NCI-H524 treated with DMSO at 0.1 percent for 48 hours (cell line): ENCODE results near the gene MAN2A2.
"Not testable (repeated sequence)": the region's sequence is repeated elsewhere in the genome, so short reads cannot be mapped to it uniquely, and the experiment has no call there.

Experiments
- DNase-seq: peaks from one replicate; lab custom pipeline; 2025; lab: John Stamatoyannopoulos, UW

Gene MAN2A2

DNA sequence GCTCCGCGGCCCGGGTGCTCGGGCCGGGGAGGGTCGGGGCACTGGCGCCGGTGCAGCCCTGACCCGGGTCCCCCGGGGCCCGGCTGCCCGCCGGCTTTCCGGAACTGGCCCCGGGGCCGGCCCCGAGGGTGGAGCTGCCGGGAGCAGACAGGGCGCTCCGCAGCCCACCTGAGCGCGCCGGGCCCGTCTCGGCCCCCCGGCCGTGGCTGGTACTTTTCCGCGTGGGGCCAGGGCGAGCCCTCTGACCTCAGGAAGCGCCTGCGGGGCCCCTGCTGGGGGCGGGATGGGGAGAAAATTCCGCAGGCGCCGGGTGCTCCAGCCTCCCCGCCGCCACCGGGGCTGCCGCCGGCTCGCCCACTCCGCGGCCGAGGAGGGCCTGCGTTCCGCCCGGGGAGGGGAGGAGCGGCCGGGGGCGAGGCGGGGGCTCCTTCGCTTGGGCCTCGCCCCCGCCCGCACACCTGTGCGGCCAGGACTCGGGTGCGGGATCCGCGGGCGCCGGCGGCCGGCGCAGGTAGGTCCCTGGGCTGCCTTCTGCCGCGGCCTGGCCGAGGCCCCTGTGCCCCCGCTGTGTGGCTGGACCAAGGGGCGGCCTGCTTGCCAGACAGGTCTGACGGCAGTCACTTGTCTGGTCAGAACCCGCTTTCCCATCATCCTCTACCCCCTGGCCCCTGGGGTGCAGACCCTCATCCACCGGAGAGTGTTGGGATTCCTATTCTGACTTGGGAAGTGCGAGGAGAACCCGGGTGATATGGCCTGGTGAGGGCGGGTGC lies 31.2 kb upstream of the MAN2A2 start:
- DNase-seq, result no peak

DNA sequence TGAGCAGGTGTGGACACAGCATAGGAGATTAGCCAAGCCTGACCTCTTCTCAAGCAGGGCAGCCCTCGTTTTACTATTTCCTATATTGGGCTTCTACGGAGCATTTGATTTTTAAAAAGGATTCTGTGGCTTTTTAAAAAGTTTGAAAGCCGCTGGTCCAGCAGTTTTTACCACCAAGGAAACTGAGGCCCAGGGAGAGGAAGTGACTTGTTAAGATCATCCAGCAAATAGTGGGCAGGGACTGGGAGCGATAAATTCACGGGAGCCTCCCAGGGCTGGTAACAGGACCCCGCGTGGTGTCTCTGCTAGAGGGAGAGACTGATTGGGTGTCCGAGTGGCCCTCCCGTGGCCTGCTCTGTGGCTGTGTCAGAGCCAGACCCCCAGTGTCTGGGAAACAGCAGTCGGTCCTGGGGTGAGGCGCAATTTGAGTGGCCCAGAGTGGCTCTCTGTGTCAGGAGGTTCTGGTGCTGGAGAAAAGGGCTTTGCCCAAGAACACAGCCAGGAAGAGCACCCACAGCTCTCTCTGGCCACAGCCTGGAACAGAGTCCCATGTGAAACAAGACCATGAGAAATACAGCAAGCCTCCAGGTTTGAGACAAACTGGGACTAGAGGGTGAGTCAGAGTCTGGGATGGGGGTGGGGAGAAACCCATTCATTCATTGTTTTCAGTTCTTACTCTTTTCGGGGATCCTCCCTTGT lies 30.5 kb upstream of the MAN2A2 start:
- no peak for DNase-seq

DNA sequence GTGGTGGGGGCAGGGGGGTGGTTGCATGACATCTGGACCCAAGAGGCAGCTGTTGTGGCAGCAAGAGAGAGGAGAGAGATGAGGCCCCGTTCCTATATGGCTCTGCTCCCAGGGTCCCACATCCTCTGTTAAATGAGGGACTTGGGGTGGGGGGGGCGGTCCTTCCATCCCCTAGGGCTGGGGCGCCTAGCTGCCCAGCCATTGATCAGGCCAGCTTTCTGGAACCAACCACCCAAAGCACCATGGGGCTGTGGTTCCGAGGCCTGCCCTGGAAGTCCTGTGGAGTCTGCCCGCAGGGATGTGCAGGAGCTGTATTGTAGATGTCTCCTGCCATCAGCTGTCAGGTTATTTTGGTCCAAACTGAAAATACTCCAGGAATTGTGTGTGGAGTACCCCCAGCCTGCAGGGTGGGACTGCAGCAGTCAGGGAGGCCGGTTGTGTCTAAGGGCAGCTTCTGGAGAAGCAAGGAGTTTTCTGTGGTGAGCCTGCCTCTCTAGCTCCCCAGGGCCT lies 29.6 kb upstream of the MAN2A2 start:
- no peak for DNase-seq

DNA sequence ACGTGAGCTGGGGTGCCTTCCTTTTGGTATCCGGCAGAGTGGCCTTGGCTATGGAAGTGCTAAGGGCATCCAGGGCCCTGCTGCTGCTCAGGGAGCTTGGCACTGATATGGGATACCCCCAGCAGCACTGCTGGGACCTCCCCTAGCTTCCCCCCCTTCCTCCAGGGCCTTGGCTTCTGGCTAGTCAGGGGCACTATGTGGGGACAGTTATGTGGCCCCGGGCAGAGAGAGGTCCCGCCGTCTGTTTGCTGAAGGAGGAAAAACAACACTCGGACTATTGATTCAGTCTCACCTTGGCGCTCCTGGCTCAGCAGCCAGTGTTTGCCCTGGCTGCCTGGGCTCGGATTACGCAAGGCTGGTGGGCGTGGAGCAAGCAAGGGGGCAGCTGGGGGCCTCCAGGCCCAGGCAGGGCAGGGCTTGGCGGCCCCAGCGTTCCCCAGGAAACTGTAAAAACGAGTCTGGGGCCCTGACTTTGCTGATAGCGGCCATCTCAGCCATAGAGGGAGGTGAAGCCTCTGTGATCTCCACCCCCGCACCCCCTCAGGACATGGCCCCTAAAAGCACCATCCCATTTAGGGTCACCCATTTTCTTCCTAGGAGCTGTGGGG lies 29.0 kb upstream of the MAN2A2 start:
- no peak for DNase-seq

DNA sequence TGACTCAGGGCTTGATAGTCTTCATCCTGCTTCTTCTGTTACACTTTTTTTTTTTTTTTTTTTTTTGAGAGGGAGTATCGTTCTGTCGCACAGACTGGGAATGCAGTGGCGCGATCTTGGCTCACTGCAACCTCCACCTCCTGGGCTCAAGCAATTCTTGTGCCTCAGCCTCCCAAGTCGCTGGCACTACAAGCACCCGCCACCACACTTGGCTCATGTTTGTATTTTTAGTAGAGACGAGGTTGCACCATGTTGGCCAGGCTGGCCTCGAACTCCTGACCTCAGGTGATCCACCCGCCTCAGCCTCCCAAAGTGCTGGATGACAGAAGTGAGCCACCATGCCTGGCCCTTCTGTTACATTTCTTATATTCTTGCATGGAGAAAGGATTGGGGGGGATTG lies 28.1 kb upstream of the MAN2A2 start:
- DNase-seq, result not testable (repeated sequence)

DNA sequence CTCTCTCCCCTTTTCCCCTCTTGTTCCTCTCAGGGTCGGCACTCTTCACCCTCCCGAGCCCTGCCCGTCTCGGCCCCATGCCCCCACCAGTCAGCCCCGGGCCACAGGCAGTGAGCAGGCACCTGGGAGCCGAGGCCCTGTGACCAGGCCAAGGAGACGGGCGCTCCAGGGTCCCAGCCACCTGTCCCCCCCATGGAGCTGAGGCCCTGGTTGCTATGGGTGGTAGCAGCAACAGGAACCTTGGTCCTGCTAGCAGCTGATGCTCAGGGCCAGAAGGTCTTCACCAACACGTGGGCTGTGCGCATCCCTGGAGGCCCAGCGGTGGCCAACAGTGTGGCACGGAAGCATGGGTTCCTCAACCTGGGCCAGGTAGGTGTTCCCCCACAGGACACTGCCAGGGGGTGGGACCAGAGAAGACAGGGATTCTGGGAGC lies 27.5 kb upstream of the MAN2A2 start:
- DNase-seq, result no peak

DNA sequence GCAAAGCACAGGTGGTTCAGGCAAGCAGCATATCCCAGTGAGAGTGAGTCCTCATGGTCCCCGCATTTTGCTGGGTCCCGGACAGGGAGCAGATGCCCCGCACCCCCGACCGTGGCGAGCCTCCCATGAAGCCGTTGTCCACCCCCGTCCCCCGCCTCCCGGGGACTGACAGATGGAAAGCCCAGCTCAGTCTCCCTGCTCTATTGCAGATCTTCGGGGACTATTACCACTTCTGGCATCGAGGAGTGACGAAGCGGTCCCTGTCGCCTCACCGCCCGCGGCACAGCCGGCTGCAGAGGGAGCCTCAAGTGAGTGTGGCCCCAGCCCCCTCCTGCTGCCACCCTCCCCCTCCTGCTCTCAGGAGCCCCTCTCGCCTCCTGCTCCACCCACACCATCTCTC lies 27.1 kb upstream of the MAN2A2 start:
- DNase-seq, result no peak

DNA sequence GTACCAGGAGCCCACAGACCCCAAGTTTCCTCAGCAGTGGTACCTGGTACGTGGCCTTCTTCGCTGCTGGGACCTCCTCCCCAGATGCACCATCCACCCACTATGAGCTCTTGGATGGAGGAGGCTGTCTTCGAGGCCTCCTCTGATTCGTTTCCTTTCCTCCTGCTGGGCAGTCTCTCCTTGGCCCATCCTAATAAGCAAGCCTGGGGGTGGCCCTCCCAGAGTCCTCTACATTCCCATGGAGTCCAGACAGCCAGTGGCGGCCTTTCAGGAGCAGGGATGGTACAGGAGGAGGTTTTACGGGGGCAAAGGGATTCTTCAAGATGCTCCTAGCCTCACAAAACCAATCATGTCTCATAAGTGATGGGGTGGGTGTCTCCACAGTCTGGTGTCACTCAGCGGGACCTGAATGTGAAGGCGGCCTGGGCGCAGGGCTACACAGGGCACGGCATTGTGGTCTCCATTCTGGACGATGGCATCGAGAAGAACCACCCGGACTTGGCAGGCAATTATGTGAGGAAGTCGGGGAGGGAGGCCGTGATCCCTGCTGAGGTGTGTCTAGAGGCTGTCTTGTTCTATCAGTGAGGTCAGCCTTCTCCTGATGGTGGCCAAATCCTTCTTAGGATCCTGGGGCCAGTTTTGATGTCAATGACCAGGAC lies 26.5 kb upstream of the MAN2A2 start:
- DNase-seq, result no peak

DNA sequence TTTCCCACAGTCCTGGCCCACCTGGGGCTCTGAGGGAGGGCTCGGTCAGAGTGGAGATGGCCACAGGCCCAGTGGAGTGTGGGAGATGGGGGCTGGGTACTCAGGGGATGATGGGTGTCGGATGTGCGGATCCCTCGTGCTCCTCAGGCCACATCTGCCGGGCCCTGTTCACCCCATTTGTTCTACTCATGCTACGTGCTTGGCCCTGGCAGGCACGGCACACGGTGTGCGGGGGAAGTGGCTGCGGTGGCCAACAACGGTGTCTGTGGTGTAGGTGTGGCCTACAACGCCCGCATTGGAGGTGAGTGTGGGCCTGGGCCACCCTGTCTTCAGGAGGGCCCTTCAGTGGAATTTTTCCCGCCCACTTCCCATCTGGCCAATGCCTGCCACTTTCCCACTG lies 25.8 kb upstream of the MAN2A2 start:
- no peak for DNase-seq

DNA sequence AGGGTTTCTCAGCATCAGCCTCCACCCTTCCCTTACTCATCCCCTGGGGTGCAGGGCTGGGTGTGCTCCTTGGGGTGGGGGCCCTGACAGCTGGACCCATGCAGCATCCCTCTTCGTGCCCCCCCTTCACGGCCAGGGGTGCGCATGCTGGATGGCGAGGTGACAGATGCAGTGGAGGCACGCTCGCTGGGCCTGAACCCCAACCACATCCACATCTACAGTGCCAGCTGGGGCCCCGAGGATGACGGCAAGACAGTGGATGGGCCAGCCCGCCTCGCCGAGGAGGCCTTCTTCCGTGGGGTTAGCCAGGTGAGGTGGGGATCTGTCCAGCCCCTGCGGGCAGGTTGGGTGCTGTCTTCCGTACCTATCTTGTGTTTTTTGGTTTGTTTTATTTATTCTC lies 25.1 kb upstream of the MAN2A2 start:
- no peak for DNase-seq

DNA sequence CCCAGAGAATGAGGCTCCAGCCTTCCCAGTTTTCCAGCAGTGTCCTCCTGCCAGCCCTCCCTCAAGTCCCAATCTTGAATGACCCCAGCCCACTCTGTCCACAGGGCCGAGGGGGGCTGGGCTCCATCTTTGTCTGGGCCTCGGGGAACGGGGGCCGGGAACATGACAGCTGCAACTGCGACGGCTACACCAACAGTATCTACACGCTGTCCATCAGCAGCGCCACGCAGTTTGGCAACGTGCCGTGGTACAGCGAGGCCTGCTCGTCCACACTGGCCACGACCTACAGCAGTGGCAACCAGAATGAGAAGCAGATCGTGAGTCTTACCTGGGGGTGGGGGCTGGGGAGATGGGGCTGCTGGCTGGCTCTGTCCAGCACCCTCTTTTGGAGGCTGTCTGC lies 24.4 kb upstream of the MAN2A2 start:
- no peak for DNase-seq

DNA sequence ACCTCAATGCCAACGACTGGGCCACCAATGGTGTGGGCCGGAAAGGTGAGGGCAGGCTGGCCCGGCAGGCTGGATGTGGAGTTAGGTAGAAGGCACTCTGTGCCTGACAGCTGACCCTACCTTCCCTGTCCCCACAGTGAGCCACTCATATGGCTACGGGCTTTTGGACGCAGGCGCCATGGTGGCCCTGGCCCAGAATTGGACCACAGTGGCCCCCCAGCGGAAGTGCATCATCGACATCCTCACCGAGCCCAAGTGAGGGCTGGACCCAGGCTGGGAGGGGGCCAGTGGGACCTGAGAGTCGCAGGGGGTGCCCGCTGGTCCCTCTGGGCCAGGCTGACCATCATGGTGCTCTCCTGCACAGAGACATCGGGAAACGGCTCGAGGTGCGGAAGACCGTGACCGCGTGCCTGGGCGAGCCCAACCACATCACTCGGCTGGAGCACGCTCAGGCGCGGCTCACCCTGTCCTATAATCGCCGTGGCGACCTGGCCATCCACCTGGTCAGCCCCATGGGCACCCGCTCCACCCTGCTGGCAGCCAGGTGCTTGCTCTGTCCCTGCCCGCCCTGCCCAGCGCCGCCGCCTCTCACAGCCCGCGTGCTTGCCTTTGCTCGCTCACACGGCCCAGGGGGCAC lies 23.3 kb upstream of the MAN2A2 start:
- no peak for DNase-seq

DNA sequence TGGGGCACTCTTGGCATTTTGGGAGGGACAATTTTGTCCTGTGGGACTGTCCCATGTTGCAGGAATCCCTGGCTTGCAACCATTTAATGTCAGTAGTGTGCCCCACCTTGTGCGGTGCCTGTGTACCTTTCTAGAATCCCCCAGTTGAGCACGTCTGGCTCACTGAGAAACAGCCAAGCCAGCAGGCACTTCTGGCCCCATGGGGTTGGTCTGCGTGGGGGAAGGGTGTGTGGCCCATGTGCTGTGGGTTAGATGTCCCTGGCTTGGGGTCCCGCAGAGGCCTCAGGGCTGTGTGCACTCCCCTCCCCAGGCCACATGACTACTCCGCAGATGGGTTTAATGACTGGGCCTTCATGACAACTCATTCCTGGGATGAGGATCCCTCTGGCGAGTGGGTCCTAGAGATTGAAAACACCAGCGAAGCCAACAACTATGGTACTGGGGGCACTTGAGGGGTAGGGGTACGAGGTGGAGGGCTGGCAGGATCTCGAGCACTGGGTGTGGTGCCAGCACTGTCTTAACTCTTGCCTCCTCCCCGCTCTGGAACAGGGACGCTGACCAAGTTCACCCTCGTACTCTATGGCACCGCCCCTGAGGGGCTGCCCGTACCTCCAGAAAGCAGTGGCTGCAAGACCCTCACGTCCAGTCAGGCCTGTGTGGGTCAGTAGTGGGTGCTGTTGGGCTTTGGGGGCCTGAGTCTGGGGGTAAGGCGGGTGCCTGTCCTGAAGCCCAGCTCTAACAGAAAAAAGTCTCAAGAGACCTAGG lies 22.5 kb upstream of the MAN2A2 start:
- no peak for DNase-seq

DNA sequence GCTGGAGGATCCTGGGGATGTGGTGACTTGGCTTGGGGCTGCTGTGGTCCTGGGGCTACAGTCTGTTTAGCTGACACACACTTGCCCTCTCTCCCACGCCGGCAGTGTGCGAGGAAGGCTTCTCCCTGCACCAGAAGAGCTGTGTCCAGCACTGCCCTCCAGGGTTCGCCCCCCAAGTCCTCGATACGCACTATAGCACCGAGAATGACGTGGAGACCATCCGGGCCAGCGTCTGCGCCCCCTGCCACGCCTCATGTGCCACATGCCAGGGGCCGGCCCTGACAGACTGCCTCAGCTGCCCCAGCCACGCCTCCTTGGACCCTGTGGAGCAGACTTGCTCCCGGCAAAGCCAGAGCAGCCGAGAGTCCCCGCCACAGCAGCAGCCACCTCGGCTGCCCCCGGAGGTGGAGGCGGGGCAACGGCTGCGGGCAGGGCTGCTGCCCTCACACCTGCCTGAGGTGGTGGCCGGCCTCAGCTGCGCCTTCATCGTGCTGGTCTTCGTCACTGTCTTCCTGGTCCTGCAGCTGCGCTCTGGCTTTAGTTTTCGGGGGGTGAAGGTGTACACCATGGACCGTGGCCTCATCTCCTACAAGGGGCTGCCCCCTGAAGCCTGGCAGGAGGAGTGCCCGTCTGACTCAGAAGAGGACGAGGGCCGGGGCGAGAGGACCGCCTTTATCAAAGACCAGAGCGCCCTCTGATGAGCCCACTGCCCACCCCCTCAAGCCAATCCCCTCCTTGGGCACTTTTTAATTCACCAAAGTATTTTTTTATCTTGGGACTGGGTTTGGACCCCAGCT lies 21.7 kb upstream of the MAN2A2 start:
- DNase-seq, result no peak

DNA sequence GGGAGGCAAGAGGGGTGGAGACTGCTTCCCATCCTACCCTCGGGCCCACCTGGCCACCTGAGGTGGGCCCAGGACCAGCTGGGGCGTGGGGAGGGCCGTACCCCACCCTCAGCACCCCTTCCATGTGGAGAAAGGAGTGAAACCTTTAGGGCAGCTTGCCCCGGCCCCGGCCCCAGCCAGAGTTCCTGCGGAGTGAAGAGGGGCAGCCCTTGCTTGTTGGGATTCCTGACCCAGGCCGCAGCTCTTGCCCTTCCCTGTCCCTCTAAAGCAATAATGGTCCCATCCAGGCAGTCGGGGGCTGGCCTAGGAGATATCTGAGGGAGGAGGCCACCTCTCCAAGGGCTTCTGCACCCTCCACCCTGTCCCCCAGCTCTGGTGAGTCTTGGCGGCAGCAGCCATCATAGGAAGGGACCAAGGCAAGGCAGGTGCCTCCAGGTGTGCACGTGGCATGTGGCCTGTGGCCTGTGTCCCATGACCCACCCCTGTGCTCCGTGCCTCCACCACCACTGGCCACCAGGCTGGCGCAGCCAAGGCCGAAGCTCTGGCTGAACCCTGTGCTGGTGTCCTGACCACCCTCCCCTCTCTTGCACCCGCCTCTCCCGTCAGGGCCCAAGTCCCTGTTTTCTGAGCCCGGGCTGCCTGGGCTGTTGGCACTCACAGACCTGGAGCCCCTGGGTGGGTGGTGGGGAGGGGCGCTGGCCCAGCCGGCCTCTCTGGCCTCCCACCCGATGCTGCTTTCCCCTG lies 21.0 kb upstream of the MAN2A2 start:
- DNase-seq, result no peak

DNA sequence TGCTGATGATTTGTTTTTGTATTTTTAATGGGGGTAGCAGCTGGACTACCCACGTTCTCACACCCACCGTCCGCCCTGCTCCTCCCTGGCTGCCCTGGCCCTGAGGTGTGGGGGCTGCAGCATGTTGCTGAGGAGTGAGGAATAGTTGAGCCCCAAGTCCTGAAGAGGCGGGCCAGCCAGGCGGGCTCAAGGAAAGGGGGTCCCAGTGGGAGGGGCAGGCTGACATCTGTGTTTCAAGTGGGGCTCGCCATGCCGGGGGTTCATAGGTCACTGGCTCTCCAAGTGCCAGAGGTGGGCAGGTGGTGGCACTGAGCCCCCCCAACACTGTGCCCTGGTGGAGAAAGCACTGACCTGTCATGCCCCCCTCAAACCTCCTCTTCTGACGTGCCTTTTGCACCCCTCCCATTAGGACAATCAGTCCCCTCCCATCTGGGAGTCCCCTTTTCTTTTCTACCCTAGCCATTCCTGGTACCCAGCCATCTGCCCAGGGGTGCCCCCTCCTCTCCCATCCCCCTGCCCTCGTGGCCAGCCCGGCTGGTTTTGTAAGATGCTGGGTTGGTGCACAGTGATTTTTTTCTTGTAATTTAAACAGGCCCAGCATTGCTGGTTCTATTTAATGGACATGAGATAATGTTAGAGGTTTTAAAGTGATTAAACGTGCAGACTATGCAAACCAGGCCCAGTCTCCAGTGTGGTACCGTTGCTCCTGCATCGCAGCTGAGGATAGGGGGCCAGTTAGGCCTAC lies 20.1 kb upstream of the MAN2A2 start:
- DNase-seq, result no peak

DNA sequence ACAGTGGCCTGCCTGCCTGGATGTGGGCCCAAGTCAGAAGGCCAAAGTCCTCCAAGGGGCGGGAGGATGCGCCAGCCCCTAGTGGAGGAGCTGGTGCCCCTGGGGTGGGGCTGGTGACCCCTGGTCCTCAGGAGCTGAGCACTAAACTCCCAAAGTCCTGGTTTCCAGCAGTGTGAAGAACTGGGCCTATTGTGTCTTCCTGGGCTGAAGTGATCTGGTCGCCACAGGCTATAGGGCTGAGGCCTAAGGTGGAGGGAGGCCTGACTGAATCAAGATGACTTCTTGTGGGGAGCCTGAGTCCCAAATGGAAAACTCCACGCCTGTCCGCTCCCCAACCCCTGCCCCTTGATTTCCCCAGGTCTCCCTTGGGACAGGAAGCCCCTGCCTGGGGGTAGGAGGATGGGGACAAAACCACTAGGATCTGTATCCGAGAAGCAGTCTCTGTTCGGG lies 19.6 kb upstream of the MAN2A2 start:
- DNase-seq, result no peak

DNA sequence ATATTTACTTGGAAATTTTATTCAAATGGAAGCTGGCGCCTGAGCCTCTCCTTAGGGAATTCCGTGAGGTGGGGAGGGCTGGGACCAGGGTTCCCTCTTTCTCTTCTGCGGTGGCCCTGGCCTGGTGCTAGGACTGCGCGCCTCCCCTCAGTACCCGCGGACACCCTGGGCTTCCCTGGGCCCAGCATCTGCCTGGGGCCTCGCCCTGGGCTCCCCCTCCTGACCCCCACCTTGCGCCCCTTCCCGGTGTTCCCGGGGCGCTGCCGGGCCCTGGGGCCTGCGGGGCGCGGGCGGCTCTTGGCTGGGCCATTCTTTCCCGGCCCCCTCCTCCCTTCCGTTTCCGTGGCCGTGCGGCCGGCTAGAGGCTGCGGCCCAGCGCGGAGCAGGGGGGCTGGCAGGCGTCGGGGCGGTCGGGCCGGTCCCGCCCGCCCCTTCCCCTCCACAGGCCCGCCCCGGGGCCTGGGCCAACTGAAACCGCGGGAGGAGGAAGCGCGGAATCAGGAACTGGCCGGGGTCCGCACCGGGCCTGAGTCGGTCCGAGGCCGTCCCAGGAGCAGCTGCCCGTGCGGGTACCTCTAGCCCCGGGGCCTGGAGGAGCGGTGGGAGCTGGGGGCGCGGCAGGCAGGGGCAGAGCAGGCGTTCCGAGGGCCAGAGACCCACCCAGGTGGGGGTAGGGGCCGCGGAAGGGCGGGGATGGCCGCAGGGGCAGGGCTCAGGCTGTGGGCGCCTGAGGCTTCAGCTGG lies 19.0 kb upstream of the MAN2A2 start, which contains the start of gene FES:
FES (plus strand) TSS at position 529 of the 743 bp plus-strand sequence. CDS start 542 bp downstream, outside the sequence.
- no peak for DNase-seq
